G401 (cell line): ENCODE measurements around the gene ABHD17B. TPM values are rescaled to one million over a fixed set of nuclear protein-coding genes. Genes with fewer than 3 reads are reported as not detected.
"Not testable (repeated sequence)": the region's sequence is repeated elsewhere in the genome, so short reads cannot be mapped to it uniquely, and the experiment has no call there.

Experiments used
- DNase-seq: peaks from one replicate; pipeline ENCODE4 v3.0.0-alpha.2; 2015; ENCODE audit warnings: low spot score
- in situ Hi-C: cut with HindIII; loops from 2 replicates; pipeline ENCODE4 v1.10.0; 2016; ENCODE audit warnings: low sequenced_read_pairs, mixed read lengths
- total RNA-seq: library from RNA; depleted of rRNA; stranded (reverse); fragments of >200 nt; shearing (Covaris generic); gene quantifications from 2 replicates; pipeline ENCODE4 v1.2.3, GENCODE V29; 2014; rRNA removed

The ABHD17B gene
- total RNA-seq, result 38.2 and 46.1 TPM in 2 replicates

DNA sequence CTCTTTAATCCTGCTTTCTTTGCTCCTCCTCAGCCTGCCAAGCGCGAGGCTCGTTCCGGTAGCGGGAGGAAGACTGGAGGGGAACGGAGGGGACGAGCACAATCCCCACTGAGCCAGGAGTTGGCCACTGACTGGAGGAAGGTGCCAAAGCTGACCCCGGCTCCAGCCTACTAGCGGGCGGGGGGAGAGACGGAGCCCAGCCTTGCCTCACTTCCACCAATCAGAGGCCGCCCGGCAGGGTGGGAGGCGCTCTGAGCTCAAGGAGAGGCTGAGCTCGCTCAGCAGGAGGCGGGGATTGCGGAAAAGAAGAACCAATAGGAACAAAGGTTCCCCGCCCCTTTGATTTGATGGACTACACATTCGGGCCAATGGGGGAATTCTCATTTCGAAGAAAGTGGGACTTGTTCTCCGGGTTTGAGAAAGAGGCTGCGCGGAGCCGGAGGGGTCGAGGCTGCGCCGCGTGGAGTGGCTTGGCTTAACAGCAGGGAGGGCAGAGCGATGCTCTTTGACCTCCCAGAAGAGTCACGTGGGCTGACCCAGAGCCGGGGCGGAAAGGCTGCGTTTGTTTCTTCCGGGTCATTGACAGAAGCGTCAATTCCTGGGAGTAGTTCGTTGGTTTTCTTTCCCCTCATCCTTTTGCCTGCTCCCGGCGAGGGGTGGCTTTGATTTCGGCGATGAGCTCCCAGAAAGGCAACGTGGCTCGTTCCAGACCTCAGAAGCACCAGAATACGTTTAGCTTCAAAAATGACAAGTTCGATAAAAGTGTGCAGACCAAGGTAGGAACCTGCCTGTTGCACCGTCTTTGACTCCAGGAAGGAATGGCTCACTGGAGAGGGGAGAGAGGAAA is at the start of gene ABHD17B, which contains the start of gene C9orf85:
TSS of gene ABHD17B (minus strand) at position 133 of the 847 bp plus-strand sequence. CDS start 36,113 bp downstream, outside the sequence.
TSS of gene C9orf85 (plus strand) at position 579 of the 847 bp plus-strand sequence. CDS start at position 675, 96 bp downstream.
- in situ Hi-C loops, result no loop called here
- peak; percentile 100 for DNase-seq

DNA sequence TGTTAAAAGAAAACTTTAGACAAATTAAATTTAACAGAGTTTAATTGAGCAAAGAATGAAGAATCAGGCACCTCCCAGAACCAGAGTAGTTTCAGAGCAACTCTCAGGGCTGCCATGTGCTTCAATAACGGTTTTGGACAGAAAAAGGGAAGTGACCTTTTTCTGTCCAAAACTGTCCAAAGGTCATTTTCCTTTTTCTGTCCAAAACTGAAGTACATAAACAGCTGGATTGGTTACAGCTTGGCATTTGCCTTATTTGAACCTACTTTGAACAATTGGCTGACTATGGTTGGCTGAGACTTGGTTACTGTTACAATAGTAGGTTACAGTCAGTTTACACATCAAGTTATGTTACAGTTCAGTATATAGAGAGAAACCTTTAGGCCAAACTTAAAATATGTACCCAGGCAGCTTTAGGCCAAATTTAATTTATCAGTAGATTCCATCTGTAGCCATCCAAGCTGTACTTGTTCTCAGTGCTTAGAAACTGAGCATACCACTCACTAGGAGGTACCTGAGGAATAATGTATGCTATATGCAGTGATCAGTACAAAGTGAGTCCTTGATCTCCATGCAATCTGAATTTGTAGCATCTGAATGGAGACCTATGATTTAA is 44.4 kb upstream of the ABHD17B start:
- DNase-seq, result no peak
- in situ Hi-C loops, result no loop called here

DNA sequence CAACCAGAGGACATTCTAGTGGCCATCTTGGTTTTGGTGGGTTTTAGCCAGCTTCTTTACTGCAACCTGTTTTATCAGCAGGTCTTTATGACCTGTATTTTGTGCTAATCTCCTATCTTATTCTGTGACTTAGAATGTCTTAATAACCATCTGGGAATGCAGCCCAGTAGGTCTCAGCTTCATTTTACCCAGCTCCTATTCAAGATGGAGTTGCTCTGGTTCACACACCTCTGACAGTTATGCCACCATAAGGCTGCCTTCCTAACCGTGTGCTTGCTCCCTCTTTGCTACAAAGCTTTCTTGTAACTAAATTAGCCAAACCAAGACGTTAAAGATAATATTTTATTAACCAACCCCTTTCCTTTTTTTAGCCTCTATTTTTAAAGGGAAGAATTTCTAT is 43.7 kb upstream of the ABHD17B start:
- in situ Hi-C loops, DNase-seq: not testable (repeated sequence)

DNA sequence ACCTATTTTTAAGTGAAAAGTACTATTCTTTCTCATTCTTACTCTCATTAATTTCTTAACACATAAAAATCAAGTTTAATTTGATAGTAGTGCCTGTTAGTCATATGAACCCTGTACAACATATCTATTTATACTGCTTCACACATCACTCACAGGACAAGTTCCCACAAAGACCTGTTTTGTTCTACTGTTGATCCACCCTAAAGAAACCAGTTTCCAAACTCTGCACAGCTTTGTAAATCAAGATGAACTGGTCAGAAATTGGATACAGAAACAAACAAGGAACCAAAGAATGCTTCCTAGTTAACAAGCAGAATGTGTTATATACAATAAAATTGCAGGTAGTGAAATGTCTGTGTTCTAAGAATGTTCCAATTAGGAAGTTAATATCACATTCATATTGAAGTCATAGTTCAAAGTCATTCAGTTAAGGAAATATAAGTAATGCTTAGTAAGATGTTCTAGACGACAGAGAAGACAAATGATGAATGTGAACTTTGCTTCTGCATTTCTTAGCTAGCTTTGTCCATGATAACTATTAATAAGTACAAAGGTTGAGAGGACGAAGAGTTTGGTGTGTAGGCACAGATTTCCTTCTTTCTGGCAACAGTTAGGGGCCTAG is 33.9 kb upstream of the ABHD17B start:
- no peak for DNase-seq
- in situ Hi-C loops, result no loop called here

DNA sequence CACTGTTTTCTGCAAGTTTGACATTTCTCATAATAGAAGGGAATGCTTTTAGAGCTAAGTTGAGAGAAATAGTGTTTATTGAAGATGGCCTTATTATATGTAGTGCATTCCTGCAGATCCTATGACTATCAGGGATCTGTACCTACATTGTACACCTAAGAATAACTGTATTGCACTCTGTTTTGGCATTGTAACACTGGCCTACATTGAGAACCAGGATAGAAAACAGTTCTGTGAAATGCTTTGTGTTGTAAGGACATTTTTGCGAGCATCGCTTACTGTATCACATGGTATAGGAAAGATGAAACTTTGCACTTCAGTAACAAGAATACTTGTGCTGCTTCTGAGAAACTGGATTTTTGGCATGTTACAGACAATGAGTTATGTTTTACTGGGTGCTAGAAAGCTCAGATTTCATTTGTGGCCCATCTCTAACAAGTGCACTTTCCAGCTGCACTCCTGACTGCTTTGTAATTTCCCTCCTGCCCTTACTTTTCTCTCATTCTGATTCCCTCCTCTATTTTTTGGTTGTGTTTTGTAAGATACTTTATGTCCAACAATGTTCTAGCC is 31.1 kb upstream of the ABHD17B start:
- DNase-seq, result no peak
- in situ Hi-C loops, result no loop called here

DNA sequence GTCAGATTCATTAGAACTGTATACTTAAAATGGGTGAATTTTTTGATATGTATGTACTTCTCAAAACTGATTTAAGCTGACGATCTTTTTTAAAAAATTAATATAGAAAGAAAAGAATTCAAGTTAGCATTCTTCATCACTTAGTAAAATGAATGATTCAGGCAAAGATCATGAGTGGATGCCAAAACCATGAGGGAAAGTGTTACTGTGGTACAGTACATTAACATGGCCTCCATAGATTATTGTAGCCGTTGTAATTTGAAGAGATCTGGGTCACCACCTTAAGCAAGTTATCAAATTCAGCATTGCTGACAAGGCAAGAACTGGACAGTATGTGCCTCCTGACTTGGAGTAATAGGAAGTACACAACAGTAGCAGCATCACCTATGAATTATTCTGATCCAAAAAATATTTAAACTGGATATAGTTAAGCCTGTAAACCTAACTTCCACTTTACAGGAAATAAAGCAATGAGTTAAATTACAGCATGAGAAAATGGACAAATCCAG is 30.1 kb upstream of the ABHD17B start:
- no peak for DNase-seq

DNA sequence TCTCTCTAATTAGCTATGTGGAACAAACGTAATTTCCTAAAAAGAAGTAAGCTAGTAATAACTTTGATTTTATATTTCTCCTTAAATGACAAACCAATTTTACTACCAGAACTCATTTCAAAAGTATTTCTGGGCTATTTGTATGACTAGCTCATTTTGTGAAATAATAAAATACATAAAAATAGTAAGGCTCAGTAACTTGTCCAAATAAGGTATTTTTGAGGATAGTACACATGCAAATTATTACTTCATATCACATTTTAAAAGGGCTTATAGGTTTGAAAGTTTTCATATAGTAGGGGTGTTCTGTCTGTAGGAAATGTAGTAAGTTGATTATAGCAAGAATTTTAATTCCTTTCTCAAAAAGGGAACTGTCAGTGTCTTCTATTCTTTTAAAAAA is 26.9 kb upstream of the ABHD17B start:
- in situ Hi-C loops, result no loop called here
- no peak for DNase-seq

More for the DNA sequence above, 30.1 kb upstream of the ABHD17B start:
- in situ Hi-C loops, result no loop called here

DNA sequence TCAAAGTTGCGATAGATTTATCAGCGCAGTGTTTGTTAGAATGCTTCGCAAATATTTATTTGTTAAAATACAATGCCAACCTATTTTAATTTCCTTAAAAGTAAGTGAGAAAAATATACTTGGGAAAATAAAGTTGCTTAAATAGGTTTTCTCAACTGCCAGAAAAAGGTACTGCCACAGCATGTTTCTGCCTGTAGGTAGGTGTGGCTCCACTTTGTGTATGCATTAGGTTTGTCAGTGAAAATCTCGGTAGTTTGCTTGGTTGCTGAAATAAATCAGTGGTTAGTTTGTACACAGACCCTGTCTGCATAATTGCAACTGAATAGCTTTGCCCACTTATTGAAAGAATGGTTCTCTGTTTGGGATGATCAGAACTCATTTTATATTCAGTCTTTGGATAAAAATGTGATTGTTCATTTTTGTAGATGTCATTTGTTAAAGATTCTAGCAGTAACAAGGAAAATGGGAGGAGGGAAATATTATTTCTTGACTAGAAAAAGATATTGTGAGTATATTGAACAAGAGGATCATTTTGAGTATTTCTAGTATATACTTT is 26.2 kb upstream of the ABHD17B start:
- DNase-seq, result no peak
- in situ Hi-C loops, result no loop called here

DNA sequence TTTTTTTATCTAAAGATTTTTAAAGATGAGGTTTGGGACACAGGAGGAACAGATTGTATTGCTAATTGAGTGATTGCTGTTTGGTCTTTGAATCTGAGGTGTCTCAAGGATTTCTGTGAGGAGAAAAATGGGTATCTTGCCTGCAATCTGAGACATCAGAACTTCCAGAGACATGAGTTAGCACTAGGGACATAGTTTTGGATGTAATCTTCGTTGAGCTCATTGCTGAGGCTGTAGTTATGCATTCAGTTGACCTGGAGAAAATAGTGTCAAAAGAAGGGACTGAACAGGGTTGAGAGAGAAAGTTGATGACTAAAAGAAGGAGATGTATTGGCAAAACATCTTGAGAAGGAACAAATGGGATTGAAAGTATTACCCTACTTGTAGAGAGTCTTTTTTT is 25.1 kb upstream of the ABHD17B start:
- no peak for DNase-seq
- in situ Hi-C loops, result no loop called here

DNA sequence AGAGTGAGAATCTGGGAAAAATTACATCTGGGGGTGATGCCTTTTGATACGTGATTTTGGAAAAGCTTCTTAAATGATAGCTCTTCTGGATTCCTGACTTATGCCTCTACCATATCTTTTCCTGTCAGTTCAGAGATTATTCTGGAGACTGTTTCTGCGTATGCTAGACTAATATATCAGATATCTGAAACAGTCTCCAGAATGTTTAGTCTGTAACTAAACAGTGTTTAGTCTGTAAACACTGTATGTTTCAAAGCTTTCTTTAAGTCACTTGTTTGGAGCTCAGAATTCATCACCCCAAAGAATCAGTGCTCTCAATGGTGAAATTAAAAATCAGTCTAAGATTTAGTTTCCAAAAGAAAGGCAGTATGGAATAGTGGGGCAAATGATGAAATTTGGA is 20.2 kb upstream of the ABHD17B start:
- in situ Hi-C loops, result no loop called here
- DNase-seq, result no peak

DNA sequence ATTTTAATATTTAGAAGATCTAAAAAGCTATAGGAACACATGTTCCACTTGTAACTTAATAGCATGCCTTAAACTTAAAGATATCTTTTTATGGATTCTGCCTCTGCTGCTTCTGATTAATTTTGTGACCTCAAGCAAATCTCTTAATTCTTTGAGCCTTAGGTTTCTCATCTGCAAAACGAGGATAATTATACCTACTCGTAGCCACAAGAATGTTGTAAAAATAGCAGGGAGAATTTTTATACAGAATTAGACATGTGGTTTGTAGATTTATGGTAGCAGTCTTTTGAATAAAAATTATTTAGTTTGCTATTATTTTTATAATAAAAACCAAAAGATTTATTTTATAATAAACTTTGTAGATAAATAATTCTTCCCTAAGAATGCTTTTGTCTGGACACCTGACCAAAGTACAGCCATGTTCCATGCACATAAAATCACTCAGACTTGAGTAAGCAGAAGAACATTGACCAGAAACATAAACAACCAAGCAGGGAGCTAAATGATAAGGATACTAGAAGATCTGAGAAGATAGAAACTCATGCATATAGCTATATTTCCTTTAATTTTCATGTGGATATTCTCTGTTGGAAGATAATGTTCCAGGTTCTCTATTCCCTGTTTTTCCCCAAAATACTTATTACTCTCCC is 18.9 kb upstream of the ABHD17B start:
- in situ Hi-C loops, result no loop called here
- no peak for DNase-seq

DNA sequence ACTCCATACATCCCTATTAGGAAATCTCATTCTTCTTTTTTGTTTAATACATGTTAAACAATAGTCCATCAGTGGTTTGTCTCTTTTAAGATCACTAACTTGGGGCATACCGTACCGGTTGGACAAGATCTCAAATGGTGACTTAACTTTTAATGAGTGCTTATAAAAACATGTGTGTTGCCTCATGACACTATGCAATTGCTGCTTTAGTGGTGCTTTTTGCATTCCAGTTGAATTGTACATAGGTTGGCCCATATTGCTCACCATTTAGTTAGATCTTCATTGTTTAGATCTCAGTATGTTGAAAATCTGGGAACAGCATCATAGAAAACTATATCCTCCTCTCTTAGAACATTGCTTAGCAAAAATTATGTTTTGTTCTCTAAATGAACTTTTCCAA is 18.2 kb upstream of the ABHD17B start:
- in situ Hi-C loops, result no loop called here

DNA sequence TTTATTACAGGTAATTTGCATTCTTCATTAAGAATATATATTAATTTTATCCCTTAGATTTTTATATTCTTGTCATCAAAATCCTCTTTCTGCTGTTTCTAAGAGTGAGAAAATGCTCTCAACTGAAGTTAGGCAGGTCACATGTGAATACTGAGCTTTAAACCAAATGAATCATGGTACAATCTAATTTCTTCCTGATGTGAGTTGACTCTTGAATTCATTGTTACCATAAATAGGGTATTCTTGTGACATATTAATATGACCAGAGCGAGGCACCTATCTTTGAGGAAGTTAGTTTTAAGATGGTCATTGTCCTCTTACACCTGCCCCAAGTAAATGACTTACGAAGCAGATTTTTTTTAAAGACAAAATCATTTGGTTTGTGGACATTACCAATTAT is 17.8 kb upstream of the ABHD17B start:
- DNase-seq, result no peak
- in situ Hi-C loops, result no loop called here

More for the DNA sequence above, 18.2 kb upstream of the ABHD17B start:
- no peak for DNase-seq

DNA sequence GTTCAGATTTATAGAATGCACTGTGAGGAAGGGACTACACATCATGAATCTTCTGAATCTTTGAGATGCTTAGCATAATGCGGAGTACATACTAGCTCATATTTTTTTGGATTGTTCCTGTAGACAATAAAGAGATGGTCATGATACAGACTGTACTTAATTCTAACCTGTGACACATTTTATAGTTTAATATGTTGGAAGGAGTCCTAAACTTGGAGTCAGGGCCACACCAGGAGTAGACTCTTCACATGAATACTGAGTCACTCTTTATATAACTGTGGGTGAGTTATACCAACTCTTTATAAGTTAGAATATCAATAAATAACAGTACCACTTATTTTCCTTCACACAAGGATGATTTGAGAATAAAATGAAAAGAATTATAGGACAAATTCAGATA is 17.4 kb upstream of the ABHD17B start:
- in situ Hi-C loops, result no loop called here

DNA sequence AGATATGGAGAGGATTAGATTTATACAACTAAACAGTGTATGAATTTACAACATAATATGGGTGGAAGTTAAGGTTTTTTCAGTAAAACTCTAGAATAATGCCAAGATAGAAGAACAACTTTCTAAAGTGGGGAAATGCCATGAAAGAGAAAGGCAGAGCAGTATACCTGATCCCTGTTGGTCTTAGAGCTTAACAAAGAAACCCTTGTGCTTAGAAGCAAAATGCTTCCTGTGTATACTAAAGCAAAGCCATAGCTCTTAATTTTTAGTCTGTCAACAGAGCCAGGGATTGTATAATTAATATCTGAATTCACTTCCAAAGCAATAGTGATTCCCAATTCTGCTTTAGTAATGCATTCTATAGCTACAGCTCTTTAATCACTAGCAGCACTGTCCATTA is 14.8 kb upstream of the ABHD17B start:
- no peak for DNase-seq
- in situ Hi-C loops, result no loop called here

More for the DNA sequence above, 17.4 kb upstream of the ABHD17B start:
- no peak for DNase-seq

DNA sequence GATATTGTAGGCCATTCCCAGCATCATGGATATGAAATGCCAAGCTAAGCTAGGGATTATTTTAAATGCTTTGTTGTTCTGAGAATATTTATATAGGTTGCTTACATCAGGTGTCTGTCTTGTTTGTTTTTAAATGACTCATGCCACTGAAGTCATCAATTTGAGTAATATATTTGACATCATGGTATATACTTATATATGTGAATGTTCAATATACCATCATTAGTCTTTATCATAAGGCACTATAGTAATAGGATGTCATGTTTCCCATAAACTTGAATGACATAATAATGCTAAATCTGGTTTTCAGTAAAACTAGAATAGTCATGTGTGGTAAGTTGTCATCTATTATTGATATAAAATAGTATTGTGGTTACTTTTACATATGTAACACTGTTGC is 13.6 kb upstream of the ABHD17B start:
- in situ Hi-C loops, result no loop called here
- no peak for DNase-seq

DNA sequence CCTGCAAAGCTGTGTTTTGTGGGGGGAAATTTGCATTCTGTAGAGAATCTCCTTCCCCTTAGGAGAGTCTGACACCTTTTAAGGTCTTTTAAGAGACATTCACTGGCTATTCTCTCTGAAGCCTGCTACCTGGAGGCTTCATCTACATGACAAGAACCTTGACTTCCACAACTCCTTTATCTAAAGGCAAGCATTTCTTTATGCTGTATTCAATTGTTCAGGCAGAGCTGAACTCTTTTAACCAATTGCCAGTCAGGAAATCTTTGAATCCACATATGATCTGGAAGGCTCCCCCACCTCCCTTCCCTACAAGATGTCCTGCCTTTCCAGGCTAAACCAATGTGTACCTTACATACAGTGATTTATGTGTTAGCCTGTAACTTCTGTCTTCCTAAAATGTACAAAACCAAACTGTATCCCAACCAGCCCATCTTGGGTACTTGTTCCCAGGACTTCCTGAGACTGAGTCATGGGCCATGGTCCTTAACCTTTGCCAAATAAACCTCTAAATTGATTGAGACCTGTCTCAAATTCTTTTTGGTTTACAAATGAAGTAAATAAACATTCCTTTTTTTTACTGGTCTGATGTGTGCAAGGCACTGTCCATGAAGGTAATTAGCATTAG is 10.3 kb upstream of the ABHD17B start:
- in situ Hi-C loops, result no loop called here
- no peak for DNase-seq

DNA sequence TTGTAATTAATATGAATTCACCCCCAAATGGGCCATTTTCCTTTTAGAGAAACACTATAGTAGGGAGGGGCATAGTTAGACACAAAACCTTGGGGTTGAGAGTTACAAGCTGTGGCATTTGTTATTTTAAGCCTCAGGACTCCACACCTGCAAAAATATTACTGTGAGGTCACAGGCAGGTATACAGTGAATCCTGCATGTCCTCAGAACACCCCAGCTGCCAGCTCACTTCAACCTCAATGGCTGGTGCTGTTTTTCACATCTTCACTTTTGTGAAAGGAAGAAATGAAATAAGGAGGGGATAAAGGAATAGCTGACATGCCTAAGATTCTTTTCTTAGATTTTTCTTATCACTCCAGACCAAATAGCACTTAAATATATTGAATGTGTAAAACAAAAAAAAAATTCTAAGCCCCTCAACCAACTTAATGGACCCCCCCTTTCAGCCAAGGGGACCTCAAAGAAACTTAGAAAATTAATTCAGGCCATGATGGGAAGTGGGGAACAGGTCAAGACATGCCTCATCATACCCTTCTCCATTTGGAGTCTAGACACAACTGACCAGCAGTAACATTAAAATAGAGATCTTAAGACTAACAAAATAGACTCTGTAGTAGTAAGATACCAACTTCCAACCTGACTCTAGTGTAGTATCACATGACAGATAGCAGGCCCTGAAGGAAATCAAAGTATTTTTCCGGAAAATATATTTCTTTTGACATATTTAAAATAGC is 9.6 kb upstream of the ABHD17B start:
- in situ Hi-C loops, result no loop called here
- DNase-seq, result no peak
